ENCODE results near the gene CD200R1L.
"Not testable (repeated sequence)": the region's sequence is repeated elsewhere in the genome, so short reads cannot be mapped to it uniquely, and the experiment has no call there.

The CD200R1L gene, protein sequence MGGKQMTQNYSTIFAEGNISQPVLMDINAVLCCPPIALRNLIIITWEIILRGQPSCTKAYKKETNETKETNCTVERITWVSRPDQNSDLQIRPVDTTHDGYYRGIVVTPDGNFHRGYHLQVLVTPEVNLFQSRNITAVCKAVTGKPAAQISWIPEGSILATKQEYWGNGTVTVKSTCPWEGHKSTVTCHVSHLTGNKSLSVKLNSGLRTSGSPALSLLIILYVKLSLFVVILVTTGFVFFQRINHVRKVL

DNA sequence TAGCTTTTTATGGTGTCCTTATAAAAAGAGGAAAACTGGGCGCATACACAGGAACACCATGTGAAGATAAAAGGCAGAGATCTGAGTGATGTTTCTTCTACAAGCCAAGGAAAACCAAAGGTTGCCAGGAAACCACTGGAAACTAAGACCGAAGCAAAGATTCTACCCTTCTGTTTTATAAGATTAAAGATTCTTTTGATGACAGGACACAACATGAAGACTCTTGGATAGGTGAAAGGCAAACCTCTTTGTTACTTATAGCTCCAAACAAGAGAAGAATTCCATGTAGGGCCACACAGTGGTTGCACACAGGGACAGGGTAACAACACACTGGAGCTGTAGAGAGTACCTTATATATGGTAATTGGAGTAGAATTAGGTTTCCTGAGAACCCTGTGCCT lies at the start of gene CD200R1L:
CD200R1L (minus strand) TSS at position 101 of the 400 bp plus-strand sequence. CDS start 17,497 bp downstream, outside the sequence.
- no peak for DNase-seq

DNA sequence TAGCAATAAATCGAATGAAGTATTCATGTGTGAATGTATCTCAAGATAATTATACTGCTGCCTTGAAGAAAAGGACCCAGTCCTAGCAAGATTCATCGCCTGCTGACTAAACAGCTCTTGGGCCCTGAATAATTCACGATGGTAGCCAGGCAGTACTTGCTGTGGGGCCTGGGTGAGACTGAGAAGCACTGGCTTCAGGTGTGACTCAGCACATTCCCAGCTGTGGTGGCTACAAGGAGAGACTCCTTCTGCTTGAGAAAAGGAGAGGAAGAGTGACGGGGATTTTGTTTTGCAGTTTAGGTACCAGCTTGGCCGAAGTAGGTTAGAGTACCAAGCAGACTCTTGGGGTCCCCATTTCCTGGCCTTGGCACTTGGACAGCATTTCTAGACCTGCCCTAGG lies 47.6 kb upstream of the CD200R1L start:
- DNase-seq: no peak

DNA sequence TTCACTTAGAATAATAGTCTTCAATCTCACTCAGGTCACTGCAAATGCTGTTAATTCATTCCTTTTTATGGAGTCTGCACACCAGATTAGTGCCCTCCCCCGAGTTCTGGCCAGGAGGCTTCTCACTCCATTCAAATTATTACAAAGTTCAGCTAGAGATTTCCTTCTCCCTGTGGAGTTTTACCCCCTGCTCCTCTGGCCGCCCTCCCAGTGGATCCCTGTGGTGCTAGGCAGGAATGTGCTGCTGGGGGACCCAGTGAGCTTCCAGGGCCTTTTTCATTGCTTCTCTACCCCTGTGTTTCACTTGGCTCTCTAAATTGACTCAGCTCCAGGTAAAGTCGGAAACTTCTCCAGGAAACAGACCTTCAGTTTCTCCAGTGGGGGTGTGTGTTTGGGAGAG lies 42.7 kb upstream of the CD200R1L start:
- DNase-seq: no peak

DNA sequence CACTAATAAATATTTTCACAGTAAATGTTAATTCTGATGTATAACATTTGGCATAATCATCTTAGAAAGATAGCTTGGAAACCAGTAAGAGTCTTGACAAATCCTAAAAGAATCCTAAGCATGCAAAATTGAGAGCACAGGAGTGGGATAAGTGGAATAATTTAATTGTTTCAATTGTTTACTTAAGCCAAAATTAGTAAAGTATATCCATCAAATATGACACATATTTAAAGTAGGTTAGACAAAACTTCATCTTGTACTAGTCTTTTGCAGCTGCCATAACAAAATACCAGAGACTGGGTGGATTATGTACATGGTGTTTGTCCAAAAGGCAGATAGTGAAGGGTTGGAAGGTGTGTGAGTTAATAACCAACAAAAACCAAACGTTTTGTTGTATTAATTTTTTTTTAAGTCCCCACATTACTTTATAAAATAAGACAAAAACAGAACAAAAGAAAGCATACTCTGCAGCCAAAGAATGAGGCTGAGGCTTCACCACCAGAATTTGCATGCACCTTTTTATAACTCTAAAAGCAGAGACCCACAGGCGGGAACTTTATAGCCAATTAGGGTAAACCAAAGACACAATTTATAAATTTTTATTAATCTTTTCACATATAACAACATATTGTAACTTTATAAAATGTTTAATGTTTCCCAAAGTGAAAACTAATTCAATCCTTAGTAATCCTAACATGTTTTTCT lies 41.9 kb upstream of the CD200R1L start:
- DNase-seq: no peak

DNA sequence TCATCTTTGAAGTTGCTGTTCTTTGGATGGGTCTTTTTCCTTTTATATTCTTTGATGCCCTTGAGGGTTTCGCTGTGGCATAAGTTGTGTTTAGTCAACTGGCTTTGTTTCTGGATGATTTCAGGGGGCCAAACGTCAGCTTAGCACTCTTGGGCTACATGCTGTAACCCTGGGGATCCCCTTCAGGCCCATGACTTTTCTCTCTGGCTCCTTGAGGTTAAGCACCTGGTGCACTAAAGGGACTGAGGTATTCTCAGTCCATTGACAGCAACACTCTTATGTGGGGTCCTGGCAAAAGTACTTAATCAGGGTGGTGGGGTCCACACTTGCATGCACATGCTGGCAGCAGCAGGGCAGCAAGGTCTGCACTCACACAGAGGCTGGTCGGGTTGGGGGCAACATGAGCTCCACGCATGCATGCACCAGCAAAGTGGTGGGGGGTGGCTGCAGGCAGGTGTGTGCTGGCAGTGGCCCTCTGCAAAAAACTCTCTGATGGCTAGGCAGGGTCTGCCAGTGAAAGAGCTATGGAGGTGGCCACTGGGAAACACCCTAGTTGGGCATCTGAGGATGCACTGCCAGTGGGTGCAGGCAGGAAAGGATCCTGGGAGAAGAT lies 38.1 kb upstream of the CD200R1L start:
- DNase-seq: no peak

DNA sequence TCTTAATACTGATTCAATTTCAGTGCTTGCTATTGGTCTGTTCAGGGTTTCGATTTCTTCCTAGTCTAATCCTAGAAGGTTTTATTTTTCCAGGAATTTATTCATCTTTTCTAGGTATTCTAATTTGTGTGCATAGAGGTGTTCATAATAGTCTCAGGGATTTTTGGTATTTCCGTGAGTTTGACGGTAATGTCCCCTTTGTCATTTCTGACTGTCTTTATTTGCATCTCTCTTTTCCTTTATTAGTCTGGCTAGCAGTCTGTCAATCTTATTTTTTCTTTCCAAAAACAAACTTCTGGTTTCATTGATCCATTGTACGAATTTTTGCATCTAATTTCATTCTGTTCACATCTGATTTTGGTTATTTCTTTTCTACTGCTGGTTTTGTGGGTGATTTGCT lies 35.2 kb upstream of the CD200R1L start:
- no peak for DNase-seq

DNA sequence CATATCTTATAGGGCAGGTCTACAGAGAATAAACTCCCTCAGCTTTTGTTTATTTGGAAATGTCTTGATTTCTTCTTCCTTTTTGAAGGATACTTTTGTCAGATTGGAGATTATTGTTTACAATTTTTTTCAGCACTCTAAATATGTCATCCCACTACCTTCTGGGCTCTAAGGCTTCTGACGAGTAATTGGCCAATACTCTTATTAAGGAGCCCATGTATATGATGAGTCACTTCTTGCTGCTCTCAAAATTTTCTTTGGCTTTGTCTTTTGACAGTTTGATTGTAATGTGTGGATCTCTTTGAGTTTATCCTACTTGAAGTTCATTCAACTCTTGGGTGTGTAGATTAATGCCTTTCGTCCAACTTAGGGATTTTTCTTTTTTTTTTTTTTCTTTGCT lies 28.9 kb upstream of the CD200R1L start:
- peak; percentile 29 to 31 for DNase-seq

DNA sequence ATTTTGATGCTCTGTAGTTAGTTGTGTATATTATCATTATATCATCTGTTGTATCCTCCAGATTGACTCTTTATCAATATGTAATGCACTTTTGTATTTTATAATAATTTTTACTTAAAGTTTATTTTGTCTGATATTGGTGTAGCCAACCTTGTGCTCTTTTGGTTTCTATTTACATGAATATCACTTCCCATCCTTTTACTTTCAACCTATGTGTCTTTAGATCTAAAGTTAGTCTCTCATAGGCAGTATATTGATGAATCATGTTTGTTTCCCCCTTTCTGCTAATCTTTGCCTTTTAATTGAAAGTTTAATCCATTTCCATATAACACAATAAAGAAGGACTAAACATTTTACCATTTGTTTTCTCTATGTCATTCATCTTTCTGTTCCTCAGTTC lies 28.1 kb upstream of the CD200R1L start:
- no peak for DNase-seq

DNA sequence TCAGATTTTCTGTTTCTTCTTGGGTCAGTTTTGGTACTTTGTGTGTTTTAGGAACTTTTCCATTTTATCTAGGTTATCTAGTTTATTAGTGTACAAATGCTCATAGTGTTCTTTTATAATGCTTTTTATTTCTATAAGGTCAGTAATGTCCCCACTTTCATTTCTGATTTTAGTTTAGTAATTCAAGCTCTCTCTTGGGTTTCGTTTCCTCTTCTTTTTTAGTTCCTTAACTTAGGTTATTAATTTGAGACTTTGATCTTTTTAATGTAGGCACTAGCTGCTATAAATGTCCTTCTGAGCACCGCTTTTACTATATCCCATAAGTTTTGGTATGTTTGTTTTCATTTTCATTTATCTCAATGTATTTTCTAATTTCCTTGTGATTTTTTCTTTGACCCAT lies 27.0 kb upstream of the CD200R1L start:
- DNase-seq: peak; percentile 48 to 68

DNA sequence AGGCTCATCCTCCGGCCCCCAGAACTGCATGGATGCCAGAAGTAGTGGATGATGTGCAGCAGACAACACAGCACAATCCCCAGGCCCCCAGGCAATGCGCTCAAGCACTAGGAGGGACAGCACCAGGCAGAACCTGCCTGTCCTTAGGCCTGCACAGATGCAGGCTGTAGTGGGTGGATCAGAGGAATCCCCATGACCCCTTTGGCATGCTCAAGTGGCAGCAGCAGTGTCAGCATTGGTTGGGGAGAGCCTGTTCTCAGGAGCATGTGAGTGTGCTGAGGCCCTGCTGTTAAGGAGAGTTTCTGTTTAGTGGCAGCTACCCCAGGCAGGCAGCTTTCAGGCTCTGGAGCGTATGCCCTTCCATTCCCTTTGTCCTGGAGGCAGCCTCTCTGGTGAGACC lies 25.1 kb upstream of the CD200R1L start:
- no peak for DNase-seq

DNA sequence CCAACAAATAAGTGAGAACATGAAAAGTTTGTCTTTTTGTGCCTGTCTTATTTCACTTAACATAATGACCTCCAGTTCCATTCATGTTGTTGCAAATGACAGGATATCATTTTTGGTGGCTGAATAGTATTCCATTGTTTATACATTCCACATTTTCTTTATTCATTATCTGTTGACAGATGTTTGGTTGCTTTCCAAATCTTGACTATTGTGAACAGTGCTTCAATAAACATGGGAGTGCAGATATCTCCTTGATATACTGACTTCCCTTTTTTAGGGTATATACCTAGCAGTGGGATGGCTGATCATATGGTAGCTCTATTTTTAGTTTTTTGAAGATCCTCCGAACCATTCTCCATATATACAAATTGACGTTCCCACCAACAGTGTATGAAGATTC lies 19.1 kb upstream of the CD200R1L start:
- no peak for DNase-seq

DNA sequence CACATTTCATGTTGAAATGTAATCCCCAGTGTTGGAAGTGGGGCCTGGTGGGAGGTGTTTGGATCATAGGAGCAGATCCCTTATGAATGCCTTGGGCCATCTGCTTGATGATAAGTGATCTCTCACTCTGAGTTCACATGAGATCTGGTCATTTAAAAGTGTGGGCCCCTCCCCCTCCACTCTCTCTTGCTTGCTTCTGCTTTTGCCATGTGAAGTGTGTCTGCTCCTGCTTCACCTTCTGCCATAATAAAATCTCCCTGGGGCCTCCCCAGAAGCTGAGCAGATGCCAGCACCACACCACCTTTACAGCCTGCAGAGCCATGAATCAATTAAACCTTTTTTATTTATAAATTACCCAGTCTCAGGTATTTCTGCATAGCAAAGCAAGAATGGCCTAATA lies 14.2 kb upstream of the CD200R1L start:
- DNase-seq: peak in 1 of 2 donors; percentile 68

DNA sequence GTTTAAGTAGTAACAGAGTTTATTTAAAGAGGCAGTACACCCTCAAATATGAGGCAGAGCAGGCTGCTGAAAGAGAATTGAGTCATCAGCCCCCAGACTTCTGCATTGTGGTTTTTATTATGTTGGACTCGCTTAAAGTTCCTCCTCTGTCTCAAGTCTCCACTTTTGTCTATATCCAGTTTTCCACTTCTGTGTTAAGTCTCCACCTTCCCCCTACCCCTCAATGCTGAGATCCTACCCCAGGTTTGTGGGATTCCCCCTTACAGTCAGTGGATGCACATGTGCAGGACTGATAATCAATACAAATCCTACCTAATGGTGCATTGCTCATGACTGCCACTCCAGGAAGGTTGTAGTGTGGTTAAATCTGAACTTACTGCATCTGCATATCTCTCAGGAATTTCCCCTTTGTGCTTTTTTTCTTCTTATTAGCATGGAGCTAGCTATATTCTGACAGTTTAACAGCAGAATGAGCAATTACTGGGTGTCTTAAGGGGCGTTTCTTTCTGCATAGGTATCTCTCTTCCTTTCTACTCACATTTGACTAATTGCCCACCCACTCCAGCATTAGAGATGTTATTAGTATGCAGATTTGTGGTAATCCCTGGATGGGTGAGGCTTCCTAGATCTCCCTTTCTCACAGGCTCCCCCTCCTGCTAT lies 11.9 kb upstream of the CD200R1L start:
- DNase-seq: peak; percentile 79 to 84

DNA sequence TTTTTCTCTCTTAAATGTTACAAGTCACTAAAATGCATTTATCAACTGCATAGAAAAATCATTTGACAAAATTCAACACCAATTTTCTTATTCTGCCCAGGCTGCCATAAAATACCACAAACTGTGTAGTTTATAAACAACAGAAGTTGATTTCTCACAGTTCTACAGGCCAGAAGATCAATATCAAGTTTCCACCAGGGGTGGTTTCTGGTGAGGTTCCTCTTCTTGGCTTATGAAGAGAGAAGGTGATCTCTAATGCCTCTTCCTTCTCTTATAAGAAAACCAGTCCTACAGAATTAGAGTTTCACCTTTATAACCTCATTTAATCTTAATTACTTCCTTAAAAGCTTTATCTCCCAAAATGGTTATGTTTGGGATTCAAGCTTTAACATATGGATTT lies 10.9 kb upstream of the CD200R1L start:
- no peak for DNase-seq

DNA sequence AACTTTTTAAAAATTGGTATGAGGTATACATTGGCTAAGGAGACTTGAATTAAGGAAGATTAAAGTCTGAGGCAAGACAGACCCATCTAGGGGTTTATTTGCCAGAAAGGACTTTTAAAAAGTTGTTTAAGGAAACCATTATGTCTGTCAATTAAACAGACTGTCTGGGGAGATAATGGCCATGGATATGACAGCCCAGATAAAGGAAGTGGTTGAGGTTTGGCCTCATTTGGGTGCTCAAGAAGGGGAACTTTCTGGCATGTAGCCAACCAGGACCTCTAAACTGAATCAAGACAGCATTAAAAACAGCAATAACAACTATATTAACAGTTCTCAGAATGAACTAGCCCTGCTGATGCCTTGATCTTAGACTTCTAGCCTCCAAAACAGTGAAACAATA lies 9.9 kb upstream of the CD200R1L start:
- peak in 1 of 2 donors; percentile 12 for DNase-seq

DNA sequence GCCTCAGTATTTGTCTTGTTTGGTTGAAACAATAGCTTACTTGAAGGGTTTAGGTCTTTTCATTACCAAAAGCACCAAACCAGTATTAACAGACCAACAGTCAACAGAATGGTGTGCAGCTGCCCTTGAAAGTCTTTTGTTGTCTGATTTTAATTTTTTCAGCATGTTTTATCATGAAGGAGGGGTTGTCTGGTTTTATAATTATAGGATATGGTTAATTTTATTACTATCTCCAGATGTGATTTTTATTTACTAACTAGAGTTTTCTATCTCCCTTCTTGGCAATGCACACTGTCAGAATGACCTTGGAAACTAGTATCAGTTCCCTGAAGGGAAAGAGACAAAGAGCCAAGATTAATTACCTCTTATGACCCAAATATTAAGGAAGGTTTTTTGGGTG lies 9.2 kb upstream of the CD200R1L start:
- DNase-seq: no peak

DNA sequence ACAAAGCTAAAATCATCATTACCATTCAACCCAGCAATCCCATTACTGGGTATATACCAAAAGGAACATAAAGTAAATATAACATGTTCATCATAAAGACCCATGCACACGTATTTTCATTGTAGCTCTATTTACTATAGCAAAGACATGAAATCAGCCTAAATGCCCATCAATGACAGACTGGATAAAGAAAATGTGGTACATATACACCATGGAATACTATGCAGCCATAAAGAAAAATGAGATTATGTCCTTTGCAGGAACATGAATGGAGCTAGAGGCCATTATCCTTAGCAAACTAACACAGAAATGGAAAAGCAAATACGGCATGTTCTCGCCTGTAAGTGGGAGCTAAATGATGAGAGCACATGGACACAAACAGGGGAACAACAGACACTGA lies 8.4 kb upstream of the CD200R1L start:
- DNase-seq: not testable (repeated sequence)

DNA sequence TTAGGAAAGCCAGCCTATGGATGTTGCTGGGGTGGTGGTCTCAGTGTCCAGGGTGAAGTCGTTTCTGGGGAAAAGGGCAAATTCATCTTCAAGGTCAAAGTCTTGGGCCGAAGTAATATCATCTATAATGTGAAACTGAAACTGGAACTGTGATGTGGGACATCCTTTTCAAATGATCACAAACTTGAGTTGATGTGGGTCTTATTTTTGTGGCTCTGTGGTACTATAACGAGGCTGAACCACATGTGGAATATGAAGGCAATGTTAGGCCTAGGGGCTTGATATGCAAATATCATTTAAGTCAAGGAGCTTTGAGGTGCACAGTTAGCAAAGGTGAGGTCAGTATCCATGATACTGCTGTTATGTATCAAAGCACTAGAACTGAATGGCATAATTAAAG lies 1.5 kb upstream of the CD200R1L start:
- no peak for DNase-seq

DNA sequence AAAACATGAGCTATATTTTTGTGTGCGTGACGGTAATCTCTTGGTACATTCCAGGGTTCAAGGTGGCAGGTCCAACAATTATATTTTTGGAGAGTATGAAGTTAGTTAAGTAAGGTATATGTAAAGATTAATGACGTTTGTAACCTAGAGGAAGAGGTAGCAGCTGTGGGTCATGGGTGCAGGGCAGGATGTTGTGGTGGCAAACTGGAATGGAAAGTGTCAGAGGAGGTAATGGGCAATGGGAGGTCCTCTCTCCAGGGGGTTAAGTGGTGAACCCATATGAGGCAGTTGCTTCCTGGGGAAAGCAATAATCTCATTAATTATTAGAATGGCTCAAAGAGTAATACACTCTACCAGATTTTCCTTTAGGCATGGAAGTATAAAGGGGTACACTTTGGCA lies 1.0 kb upstream of the CD200R1L start:
- DNase-seq: no peak

DNA sequence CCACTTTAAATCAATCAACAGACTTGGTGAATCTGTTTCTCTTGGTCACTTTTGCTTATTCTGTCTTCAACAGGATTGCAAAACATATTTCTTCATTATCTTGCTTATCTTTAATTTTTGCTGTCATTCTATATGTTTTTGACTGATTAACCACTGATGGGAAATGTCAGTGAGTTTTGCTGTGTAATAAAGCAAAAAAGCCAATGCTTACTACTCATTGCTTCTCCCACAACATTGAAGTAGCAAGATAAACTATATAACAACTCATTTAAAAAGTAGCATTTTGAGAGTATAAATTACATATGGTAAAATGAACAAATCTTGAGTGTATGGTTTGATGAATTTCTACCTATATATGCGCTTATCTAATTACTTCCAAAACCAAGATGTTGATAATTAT lies 892 bp downstream of the CD200R1L start:
- DNase-seq: no peak

DNA sequence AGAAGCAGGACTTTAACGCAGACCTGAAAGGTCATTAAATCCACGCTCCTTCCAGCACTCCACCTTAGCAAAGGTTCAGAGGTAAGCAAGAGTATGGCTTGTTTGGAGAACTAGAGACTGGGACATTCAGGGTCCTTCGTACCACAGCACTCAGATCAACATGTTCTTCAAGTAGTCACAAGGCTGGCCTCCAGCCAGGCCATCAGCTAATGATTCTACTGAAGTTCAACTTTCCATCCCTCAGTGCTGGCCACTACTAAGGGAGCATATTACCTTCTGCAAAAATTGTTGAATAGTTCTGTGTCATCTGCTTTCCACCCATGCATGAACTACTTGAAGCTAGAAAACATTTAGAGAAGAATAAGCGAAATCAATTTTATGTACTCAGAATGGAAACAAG lies 17.6 kb downstream of the CD200R1L start:
- DNase-seq: no peak

DNA sequence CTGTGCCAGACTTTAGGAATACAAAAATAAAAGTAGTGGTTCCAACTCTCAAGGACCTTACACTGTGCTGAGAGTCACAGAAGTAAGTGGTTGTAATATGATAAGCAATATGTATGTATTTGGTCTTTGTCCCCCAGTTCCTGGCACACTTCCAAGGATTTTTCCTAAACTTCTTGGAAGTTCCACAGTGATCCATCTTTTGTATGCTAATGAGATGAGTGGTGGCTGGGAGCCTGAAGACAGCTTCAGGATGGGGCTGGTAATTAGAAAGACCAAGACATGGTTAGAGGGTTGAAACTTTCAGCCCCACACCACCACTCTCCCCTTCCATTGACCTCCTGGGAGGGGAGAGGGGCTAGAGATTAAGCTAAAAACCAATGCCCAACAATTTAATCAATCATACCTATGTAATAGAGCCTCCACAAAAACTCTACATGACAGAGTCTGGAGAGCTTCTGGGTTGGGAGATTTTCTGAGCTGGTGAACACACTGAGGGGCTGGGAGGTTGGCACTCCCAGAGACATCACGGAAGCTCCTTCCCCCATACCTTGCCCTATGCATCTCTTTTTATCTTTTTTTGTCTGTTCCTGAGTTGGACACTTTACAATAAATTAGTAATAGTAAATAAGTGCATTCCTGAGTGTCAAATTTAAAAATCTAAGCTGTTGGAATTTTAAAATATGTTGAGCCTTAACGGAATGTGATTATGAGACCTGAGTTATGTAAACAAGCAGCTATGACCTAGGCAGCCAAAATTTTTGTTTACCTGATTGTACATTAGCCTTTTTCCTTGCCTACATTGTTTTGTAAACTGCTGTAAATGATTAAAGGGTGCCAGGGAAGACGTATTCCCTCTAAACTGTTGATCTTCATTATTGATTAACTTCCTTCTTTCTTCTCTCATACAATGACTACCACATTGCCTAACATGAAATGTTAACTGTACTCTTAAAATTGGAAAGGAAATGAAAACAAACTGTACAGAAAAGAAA lies 24.3 kb downstream of the CD200R1L start:
- peak in 1 of 2 donors; percentile 12 for DNase-seq
